ENCODE measurements around the gene DNLZ. TPM values are rescaled to one million over a fixed set of nuclear protein-coding genes. Genes with fewer than 3 reads are reported as not detected.

DNLZ gene
- total RNA-seq, 1 donor from 2014 or later, result 11.8 TPM

DNA sequence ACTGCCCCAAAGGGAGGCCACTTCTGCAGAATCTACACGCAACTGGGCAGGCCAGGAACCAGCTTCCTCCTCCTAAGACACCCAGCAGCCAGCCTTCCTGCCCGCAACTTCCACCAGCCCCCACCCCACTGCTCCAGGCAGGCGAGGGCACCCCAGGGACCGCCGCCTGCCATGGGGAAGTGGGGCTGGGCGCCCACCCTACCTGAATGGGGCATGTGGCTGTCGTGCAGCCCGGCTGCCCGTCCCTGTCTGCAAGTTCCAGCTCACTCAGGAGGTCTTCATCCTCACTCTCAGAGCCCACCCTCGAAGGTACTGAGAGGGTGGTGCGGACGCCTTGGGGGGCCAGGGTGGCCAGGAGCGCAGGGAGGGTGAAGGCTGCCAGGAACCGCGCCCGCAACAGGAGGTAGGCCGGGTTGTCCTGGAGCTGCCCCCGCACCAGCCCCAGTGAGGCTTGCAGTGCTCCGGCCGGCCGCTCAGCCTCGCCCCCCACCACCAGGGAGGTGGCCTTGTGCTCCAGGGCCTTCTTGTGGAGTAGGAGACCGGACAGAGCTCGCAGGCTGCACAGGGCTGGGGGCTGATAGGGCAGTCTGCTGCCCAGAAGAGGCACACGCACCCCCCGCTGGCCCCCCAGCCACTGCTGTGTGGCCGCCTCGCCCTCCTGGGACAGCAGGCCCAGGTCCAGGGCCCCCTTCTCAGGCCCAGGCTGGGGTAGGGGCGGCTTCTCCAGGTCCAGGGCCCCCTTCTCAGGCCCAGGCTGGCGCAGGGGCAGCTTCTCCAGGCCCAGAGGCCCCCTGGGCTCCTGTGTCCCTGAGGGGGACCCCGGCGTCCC, 14.0 kb upstream of the DNLZ start:
- DNase-seq (ENCODE audit: low spot score in 2 of 2, unreplicated experiment in 2 of 2), result no peak
- H3K4me3 Mint-ChIP-seq, result no peak overlapping the region
- H3K9me3 Mint-ChIP-seq, result no peaks in the 10 kb centered on the region
- TF ChIP-seq, protein P1, sequence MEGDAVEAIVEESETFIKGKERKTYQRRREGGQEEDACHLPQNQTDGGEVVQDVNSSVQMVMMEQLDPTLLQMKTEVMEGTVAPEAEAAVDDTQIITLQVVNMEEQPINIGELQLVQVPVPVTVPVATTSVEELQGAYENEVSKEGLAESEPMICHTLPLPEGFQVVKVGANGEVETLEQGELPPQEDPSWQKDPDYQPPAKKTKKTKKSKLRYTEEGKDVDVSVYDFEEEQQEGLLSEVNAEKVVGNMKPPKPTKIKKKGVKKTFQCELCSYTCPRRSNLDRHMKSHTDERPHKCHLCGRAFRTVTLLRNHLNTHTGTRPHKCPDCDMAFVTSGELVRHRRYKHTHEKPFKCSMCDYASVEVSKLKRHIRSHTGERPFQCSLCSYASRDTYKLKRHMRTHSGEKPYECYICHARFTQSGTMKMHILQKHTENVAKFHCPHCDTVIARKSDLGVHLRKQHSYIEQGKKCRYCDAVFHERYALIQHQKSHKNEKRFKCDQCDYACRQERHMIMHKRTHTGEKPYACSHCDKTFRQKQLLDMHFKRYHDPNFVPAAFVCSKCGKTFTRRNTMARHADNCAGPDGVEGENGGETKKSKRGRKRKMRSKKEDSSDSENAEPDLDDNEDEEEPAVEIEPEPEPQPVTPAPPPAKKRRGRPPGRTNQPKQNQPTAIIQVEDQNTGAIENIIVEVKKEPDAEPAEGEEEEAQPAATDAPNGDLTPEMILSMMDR (IDR thresholded peaks at IDR 0.05; ENCODE audit: unreplicated experiment), result no peak
- H3K27ac Mint-ChIP-seq, result no peak overlapping the region
- H3K4me1 Mint-ChIP-seq, result peaks cover 9% of the 10 kb centered on the region
- no peaks in the 10 kb centered on the region for H3K27me3 Mint-ChIP-seq (ENCODE audit: low read depth)
- H3K36me3 Mint-ChIP-seq, result no peaks in the 10 kb centered on the region

DNA sequence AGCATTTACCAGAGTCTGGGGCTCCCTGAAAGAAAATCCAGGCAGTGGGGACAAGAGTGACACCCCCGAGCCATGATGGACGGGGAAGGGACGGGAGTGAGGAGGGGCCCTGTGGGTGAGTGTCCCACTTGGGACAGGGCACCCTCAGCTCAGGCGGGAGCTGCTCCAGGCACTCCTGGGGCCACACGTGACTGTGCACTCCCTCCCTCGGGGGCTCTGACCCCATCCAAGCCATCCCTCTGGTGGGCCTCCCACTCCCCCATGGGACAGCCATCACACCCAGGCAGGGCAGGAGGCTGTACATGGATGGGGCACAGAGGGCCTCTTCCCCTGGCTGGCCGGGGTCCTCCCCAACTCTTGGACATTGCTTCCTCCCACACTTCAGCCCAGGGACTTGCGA, 12.9 kb upstream of the DNLZ start:
- H3K9me3 Mint-ChIP-seq, result no peaks in the 10 kb centered on the region
- DNase-seq (ENCODE audit: low spot score in 2 of 2, unreplicated experiment in 2 of 2), result no peak
- TF ChIP-seq, protein P1 (IDR thresholded peaks at IDR 0.05; ENCODE audit: unreplicated experiment), result no peak
- H3K36me3 Mint-ChIP-seq, result no peaks in the 10 kb centered on the region
- H3K27me3 Mint-ChIP-seq (ENCODE audit: low read depth), result no peaks in the 10 kb centered on the region
- peaks cover 13% of the 10 kb centered on the region for H3K4me1 Mint-ChIP-seq
- H3K4me3 Mint-ChIP-seq, result no peak overlapping the region
- no peak overlapping the region for H3K27ac Mint-ChIP-seq

DNA sequence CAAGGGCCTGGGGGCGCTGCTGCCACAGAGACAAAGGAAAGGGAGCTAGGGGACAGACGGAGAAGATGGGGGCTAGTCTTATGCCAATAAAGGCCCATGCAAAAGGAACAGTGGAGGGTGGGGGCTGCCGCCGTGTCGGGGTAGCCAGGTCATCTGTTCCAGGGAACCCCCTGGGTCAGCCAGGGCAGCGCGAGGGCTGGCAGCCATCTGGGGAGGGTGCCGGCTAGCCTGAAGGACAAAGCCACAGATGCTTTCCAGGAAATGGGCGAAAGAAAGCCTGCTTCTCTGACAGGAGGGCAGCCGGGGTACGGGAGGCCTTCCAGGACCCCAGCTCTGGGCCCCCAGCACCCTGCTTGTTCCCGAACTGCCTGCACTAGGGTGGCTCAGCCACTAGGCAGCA, 11.6 kb upstream of the DNLZ start:
- H3K27ac Mint-ChIP-seq, result no peak overlapping the region
- no peak for DNase-seq (ENCODE audit: low spot score in 2 of 2, unreplicated experiment in 2 of 2)
- H3K9me3 Mint-ChIP-seq, result no peaks in the 10 kb centered on the region
- TF ChIP-seq, protein P1 (IDR thresholded peaks at IDR 0.05; ENCODE audit: unreplicated experiment), result no peak
- peaks cover 13% of the 10 kb centered on the region for H3K4me1 Mint-ChIP-seq
- H3K4me3 Mint-ChIP-seq, result no peak overlapping the region
- H3K36me3 Mint-ChIP-seq, result no peaks in the 10 kb centered on the region
- H3K27me3 Mint-ChIP-seq (ENCODE audit: low read depth), result no peaks in the 10 kb centered on the region

DNA sequence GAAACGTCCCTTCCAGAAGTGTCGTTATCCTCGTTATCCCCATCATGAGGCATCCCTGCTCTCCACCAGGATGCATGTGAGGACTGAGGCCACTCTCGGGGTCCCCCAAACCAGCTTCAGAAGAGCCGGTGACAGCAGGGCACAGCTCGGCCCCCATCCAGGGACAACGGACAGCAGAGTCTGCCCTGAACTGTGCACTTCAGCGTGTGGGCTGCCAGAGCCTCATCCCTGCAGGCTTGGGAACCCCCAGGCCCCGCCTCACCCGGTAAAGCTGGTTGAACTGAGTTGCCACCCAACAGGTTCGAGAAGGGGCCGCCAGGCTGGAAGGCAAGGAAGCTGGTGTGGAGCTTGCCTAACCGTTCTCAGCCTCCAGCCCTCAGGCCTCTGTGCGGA, 10.6 kb upstream of the DNLZ start:
- no peak for DNase-seq (ENCODE audit: low spot score in 2 of 2, unreplicated experiment in 2 of 2)
- Mint-ChIP-seq H3K27me3 (ENCODE audit: low read depth) (no peaks in the 10 kb centered on the region), H3K4me1 (peaks cover 13% of the 10 kb centered on the region), H3K9me3 (no peaks in the 10 kb centered on the region), H3K4me3 (no peak overlapping the region), H3K36me3 (no peaks in the 10 kb centered on the region), H3K27ac (no peak overlapping the region)
- TF ChIP-seq, protein P1 (IDR thresholded peaks at IDR 0.05; ENCODE audit: unreplicated experiment), result no peak

DNA sequence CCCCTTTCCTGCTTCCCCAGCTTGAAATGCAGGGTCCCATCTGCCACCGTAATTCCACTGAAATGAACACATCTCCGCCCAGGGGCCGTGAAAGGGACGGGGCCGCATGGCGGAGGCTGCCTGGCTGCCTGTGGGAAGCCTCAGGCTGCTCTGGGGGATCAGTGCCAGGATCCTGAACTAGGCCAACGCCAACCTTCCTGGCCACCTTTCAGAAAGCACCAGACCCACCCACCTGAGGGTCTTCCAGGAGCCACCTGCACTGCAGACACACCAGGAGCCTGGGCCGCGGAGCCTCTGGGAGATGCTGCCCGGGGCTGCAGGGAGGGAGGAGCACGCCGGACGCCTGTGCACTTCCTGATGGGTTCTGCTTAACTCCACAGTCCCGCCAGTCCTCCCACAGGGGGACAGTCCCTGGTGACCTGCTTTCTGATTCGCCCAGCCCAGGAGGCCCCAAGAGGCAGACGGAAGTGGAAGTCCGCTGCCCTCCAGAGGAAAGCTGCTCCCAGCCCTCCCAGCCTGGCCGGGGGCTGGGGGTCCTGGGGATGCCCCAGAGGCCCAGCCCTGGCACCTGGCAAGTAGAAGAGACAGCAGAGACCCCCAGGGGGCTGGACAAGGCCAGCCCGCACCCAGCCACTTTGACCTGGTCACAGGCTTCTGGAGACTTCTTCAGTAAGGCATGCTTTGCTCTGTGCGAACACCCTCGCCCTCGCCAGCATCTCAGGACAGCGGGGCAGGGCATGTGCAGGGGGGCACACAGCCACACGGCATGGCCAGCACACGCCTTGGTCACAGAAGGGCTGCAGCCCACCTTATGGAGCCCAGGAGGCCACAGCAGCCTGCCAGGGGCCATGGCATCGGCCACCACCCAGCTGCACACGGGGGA, 10.0 kb upstream of the DNLZ start, which contains the start of gene CARD9:
TSS of gene CARD9 (minus strand) at position 370 of the 883 bp plus-strand sequence. CDS start 1,591 bp downstream, outside the sequence.
- H3K4me3 Mint-ChIP-seq, result peak within 1 kb of the TSS; percentile 37
- no peaks in the 10 kb centered on the region for H3K27me3 Mint-ChIP-seq (ENCODE audit: low read depth)
- H3K4me1 Mint-ChIP-seq, result peaks cover 13% of the 10 kb centered on the region
- no peaks in the 10 kb centered on the region for H3K9me3 Mint-ChIP-seq
- DNase-seq (ENCODE audit: low spot score in 2 of 2, unreplicated experiment in 2 of 2), result no peak
- H3K27ac Mint-ChIP-seq, result peak within 1 kb of the TSS; percentile 47
- no peaks in the 10 kb centered on the region for H3K36me3 Mint-ChIP-seq
- TF ChIP-seq, protein P1 (IDR thresholded peaks at IDR 0.05; ENCODE audit: unreplicated experiment), result no peak
